Suprapubic skin (tissue), 4 donors: Measurements from ENCODE around the gene SH3BP4.

Experiments used
- CTCF ChIP-seq, 2 donors: fragments of 200-600 bp in 1 of 2; fragments of 450-650 bp in 1 of 2; sonication (generic) in 1 of 2; IDR thresholded peaks; one replicate each; pipeline ENCODE4 v1.5.1; 2016 to 2019; ENCODE audit warnings: antibody characterized with exemption in 2 of 2, mild to moderate bottlenecking in 1 of 2, moderate library complexity in 1 of 2
- EP300 ChIP-seq: sonication (generic); formaldehyde crosslinking; IDR thresholded peaks from one replicate; pipeline ENCODE4 v1.6.1; 2017; ENCODE audit warnings: antibody characterized with exemption
- POLR2A ChIP-seq, 2 donors: fragments of 450-650 bp; IDR thresholded peaks; one replicate each; pipeline ENCODE4 v1.6.1; 2017; ENCODE audit warnings: antibody characterized with exemption in 2 of 2, mild to moderate bottlenecking in 2 of 2, moderate library complexity in 2 of 2
- POLR2AphosphoS5 ChIP-seq, 3 donors: sonication (generic); formaldehyde crosslinking; IDR thresholded peaks; one replicate each; pipeline ENCODE4 v1.6.1; 2017; ENCODE audit warnings: antibody characterized with exemption in 3 of 3

- TF ChIP-seq POLR2A (IDR thresholded peaks at IDR 0.05) (no peak), CTCF (IDR thresholded peaks at IDR 0.05) (no peak), EP300 (no peak), POLR2AphosphoS5 (IDR thresholded peaks at IDR 0.05) (no peak)
Measured at GRCh38 chr2:234978466-234979203, 26.8 kb downstream of the SH3BP4 start.
